Measurements from ENCODE around the gene ELMOD3. TPM values are rescaled to one million over a fixed set of nuclear protein-coding genes. Genes with fewer than 3 reads are reported as not detected.

The ELMOD3 gene
- total RNA-seq, 4 donors from 2014 or later, result 23.4 to 34.5 (median 31.4) TPM

DNA sequence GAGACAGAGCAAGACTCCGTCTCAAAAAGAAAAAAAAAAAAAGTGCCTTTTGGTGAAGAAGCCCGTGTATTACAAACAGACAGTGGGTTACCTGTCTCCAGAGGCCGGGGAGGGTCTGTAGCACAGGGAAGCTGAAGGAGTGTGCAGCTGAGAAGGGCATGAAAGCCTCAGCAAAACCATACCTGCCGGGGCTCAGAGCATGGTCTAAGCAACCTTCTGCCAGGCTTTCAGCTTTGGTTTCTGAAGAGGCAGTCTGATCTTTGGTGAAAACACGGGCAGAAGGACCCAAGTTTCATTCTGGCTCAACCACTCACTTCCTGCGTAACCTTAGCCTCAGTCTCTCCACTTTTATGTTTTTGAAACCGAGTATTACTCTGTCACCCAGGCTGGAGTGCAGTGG, 85.4 kb downstream of the ELMOD3 start:
- peak overlapping the region; percentile 54 to 99 (median 99) for H3K27ac ChIP-seq
- intact Hi-C loops (cut with DNase I), result no loop called here
- no peaks in the 10 kb centered on the region for H3K9me3 ChIP-seq
- no peak for DNase-seq
- peaks cover 48 to 65% of the 10 kb centered on the region in 2 donors for H3K4me1 ChIP-seq
- TF ChIP-seq POLR2A (IDR thresholded peaks at IDR 0.05), result no peak
- TF ChIP-seq, protein P1, sequence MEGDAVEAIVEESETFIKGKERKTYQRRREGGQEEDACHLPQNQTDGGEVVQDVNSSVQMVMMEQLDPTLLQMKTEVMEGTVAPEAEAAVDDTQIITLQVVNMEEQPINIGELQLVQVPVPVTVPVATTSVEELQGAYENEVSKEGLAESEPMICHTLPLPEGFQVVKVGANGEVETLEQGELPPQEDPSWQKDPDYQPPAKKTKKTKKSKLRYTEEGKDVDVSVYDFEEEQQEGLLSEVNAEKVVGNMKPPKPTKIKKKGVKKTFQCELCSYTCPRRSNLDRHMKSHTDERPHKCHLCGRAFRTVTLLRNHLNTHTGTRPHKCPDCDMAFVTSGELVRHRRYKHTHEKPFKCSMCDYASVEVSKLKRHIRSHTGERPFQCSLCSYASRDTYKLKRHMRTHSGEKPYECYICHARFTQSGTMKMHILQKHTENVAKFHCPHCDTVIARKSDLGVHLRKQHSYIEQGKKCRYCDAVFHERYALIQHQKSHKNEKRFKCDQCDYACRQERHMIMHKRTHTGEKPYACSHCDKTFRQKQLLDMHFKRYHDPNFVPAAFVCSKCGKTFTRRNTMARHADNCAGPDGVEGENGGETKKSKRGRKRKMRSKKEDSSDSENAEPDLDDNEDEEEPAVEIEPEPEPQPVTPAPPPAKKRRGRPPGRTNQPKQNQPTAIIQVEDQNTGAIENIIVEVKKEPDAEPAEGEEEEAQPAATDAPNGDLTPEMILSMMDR (IDR thresholded peaks at IDR 0.05), result no peak
- H3K36me3 ChIP-seq, result no peaks in the 10 kb centered on the region
- WGBS, 2 donors, result 84 to 85% methylated on average over 7 of the region's 7 CpGs
- H3K27me3 ChIP-seq, result no peaks in the 10 kb centered on the region
- H3K4me3 ChIP-seq (replicated peaks in 1 of 3), result no peak overlapping the region

DNA sequence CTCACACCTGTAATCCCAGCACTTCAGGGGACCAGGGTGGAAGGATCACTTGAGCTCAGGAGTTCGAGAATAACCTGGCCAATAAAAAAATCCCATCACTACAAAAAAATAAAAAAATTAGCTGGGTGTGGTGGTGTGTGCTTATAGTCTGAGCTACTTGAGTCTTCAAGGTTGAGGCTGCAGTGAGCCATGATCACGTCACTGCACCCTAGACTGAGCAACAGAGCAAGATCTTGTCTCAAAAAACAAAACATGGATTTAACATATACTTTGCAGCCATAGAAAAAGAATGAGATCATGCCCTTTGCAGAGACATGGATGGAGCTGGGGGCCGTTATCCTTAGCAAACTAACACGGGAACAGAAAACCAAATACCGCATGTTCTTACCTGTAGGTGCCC, 86.2 kb downstream of the ELMOD3 start:
- Histone ChIP-seq H3K36me3 (no peaks in the 10 kb centered on the region), H3K9me3 (no peaks in the 10 kb centered on the region), H3K27ac (peak overlapping the region; percentile 23 to 99 (median 99)), H3K27me3 (no peaks in the 10 kb centered on the region), H3K4me1 (peaks cover 46 to 64% of the 10 kb centered on the region in 2 donors), H3K4me3 (replicated peaks in 1 of 3) (no peak overlapping the region)
- intact Hi-C loops (cut with DNase I), result no loop called here
- peak; percentile 46 to 54 for DNase-seq
- 66 to 69% methylated on average over 5 of the region's 5 CpGs for WGBS, 2 donors
- TF ChIP-seq, protein P1 (IDR thresholded peaks at IDR 0.05), result no peak
- TF ChIP-seq POLR2A (IDR thresholded peaks at IDR 0.05), result no peak

Small RNA genes lying within 50 kb of the gene (small RNA-seq; reads per million reads assigned to genes)
- not detected for gene AC062037.1
- not detected for gene AC062037.2
- gene RF00019, result not detected
- not detected for gene RN7SL113P

Other genes starting within 250 kb of the ELMOD3 start
- 10 to 100 TPM in 2 of 4 donors, 1 to 10 TPM in 2; 3.1 to 12.1 (median 8.7) TPM for gene TCF7L1, start 221.4 kb upstream of the ELMOD3 start, total RNA-seq
- 100 to 1,000 TPM; 146 to 207 (median 162) TPM for gene TGOLN2, start 26.8 kb upstream of the ELMOD3 start, total RNA-seq
- gene RETSAT, start 241 bp upstream of the ELMOD3 start, total RNA-seq, result 100 to 1,000 TPM in 3 of 4 donors, 10 to 100 TPM in 1; 88.2 to 253 (median 182) TPM
- 100 to 1,000 TPM; 155 to 257 (median 225) TPM for gene CAPG, start 55.6 kb downstream of the ELMOD3 start, total RNA-seq
- 1 to 10 TPM; 1.6 to 9.0 (median 4.1) TPM for gene SH2D6, start 63.9 kb downstream of the ELMOD3 start, total RNA-seq
- gene MAT2A, start 184.4 kb downstream of the ELMOD3 start, total RNA-seq, result 100 to 1,000 TPM; 303 to 511 (median 354) TPM
- gene GGCX, start 206.7 kb downstream of the ELMOD3 start, total RNA-seq, result 10 to 100 TPM; 39.5 to 81.9 (median 51.6) TPM
- 100 to 1,000 TPM in 3 of 4 donors, 10 to 100 TPM in 1; 89.6 to 171 (median 121) TPM for gene VAMP8, start 222.8 kb downstream of the ELMOD3 start, total RNA-seq
- 10 to 100 TPM; 13.6 to 41.3 (median 20.7) TPM for gene VAMP5, start 229.7 kb downstream of the ELMOD3 start, total RNA-seq
- gene RNF181, start 241.0 kb downstream of the ELMOD3 start, total RNA-seq, result 100 to 1,000 TPM in 3 of 4 donors, 10 to 100 TPM in 1; 86.9 to 202 (median 168) TPM
- gene TMEM150A, start 247.9 kb downstream of the ELMOD3 start, total RNA-seq, result 10 to 100 TPM in 3 of 4 donors, 1 to 10 TPM in 1; 8.9 to 25.2 (median 21.9) TPM